ACC112 (cell line): ENCODE measurements around the gene CMTM2.

Experiments used
- H2AFZ ChIP-seq: fragments of 200-600 bp; sonication (generic); one replicate; pipeline ENCODE4 v1.6.0; 2017; ENCODE audit warnings: antibody characterized with exemption, low read length; ENCODE audit not compliant: unreplicated experiment
- H3K27ac ChIP-seq: fragments of 200-600 bp; sonication (generic); 2 replicates; pipeline ENCODE4 v1.5.1; 2014; ENCODE audit warnings: low read depth, mild to moderate bottlenecking, antibody characterized with exemption, low read length, moderate library complexity
- H3K27me3 ChIP-seq: fragments of 200-600 bp; sonication (generic); 2 replicates; pipeline ENCODE4 v1.6.1; 2014; ENCODE audit warnings: mild to moderate bottlenecking, antibody characterized with exemption, low read length, moderate library complexity, mixed read lengths; ENCODE audit not compliant: insufficient read depth
- H3K36me3 ChIP-seq: fragments of 200-600 bp; sonication (generic); 2 replicates; pipeline ENCODE4 v1.6.1; 2016; ENCODE audit warnings: mild to moderate bottlenecking, antibody characterized with exemption, low read length, moderate library complexity, mixed read lengths; ENCODE audit not compliant: insufficient read depth
- H3K4me1 ChIP-seq: fragments of 200-600 bp; sonication (generic); one replicate; pipeline ENCODE4 v1.6.1; 2016; ENCODE audit warnings: low read length, mixed read lengths; ENCODE audit not compliant: insufficient read depth, unreplicated experiment, control insufficient read depth
- H3K4me3 ChIP-seq: fragments of 200-600 bp; sonication (generic); 2 replicates; pipeline ENCODE4 v1.5.1; 2014; ENCODE audit warnings: mild to moderate bottlenecking, low read depth, low read length
- H3K79me2 ChIP-seq: fragments of 200-600 bp; sonication (generic); one replicate; pipeline ENCODE4 v1.6.0; 2016; ENCODE audit warnings: low read length; ENCODE audit not compliant: control insufficient read depth, unreplicated experiment, insufficient read depth

CMTM2 gene

GRCh38 chr16:66635406-66635805 lies 56.1 kb downstream of the CMTM2 start:
- Histone ChIP-seq H3K79me2 (no peaks in the 10 kb centered on the region), H3K4me1 (peaks cover 15% of the 10 kb centered on the region), H3K27ac (no peak overlapping the region), H3K36me3 (no peaks in the 10 kb centered on the region), H2AFZ (no peak overlapping the region), H3K4me3 (no peak overlapping the region), H3K27me3 (no peaks in the 10 kb centered on the region)

GRCh38 chr16:66636199-66636598 lies 56.9 kb downstream of the CMTM2 start:
- Histone ChIP-seq H3K36me3 (no peaks in the 10 kb centered on the region), H3K27me3 (no peaks in the 10 kb centered on the region), H3K79me2 (no peaks in the 10 kb centered on the region), H3K27ac (no peak overlapping the region), H3K4me1 (peaks cover 15% of the 10 kb centered on the region), H2AFZ (no peak overlapping the region), H3K4me3 (no peak overlapping the region)

GRCh38 chr16:66637806-66638205 lies 58.5 kb downstream of the CMTM2 start:
- Histone ChIP-seq H3K79me2 (no peaks in the 10 kb centered on the region), H2AFZ (no peak overlapping the region), H3K36me3 (no peaks in the 10 kb centered on the region), H3K27me3 (no peaks in the 10 kb centered on the region), H3K4me3 (no peak overlapping the region), H3K4me1 (peaks cover 15% of the 10 kb centered on the region), H3K27ac (no peak overlapping the region)
